Measurements from ENCODE around the gene UBE2V1. TPM values are rescaled to one million over a fixed set of nuclear protein-coding genes. Genes with fewer than 3 reads are reported as not detected.

UBE2V1 gene
- total and polyA plus RNA-seq, 2 of the 13 experiments (the other 11 are each of a cell fraction or from before 2014, with no cell fraction given) = 81.3 to 132 TPM

DNA sequence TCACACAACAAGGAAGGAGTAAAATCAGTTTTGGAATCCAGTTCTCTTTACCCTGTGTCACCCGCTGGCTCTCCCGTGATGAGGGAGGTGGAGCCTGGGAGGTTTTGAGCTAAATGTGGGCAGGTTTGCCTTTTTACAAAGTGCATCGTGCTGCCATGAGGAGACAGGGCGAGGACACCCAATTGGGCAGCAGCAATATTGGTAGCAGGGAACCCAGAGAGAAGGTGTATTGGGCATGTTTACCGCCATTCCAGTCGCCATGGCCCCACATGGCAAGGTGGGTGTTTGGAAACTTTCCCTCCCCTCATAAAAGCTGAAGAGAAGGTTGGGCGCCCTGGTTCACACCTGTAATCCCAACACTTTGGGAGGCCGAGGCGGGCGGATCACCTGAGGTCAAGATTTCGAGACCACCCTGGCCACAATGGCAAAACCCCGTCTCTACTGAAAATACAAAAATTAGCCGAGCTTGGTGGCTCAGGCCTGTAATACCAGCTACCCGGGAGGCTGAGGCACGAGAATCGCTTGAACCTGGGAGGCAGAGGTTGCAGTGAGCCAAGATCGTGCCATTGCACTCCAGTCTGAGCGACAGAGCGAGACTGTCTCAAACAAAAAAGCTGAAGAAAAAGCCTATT, 3.5 kb upstream of the UBE2V1 start (continued):
- TF ChIP-seq, protein P1, sequence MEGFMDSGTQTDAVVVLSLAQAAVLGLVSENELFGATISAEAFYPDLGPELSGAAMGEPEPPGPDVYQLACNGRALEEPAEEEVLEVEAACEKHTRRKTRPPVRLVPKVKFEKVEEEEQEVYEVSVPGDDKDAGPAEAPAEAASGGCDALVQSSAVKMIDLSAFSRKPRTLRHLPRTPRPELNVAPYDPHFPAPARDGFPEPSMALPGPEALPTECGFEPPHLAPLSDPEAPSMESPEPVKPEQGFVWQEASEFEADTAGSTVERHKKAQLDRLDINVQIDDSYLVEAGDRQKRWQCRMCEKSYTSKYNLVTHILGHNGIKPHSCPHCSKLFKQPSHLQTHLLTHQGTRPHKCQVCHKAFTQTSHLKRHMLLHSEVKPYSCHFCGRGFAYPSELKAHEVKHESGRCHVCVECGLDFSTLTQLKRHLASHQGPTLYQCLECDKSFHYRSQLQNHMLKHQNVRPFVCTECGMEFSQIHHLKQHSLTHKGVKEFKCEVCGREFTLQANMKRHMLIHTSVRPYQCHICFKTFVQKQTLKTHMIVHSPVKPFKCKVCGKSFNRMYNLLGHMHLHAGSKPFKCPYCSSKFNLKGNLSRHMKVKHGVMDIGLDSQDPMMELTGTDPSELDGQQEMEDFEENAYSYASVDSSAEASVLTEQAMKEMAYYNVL (CRISPR knock-in tag; IDR thresholded peaks at IDR 0.05; ENCODE audit: borderline replicate concordance) = no peak
- TF ChIP-seq SAFB2 (CRISPR knock-in tag; IDR thresholded peaks at IDR 0.05; ENCODE audit: borderline replicate concordance, low read depth) (no peak), ZNF737 (CRISPR knock-in tag; IDR thresholded peaks at IDR 0.05; ENCODE audit: borderline replicate concordance) (no peak), HDAC1 (CRISPR knock-in tag; IDR thresholded peaks at IDR 0.05) (no peak), RORA (CRISPR knock-in tag; IDR thresholded peaks at IDR 0.05) (no peak), ZNF180 (CRISPR knock-in tag; IDR thresholded peaks at IDR 0.05; ENCODE audit: borderline replicate concordance, low read depth) (peak; percentile 71; the same call in 1 of the 2 replicates), KDM5A (IDR thresholded peaks at IDR 0.05; ENCODE audit: borderline replicate concordance, low read length) (no peak), ZNF776 (CRISPR knock-in tag; IDR thresholded peaks at IDR 0.05) (peak; percentile 65; the same call in 1 of the 2 replicates), ZKSCAN5 (CRISPR knock-in tag; IDR thresholded peaks at IDR 0.05) (no peak), SRSF4 (IDR thresholded peaks at IDR 0.05; ENCODE audit: low read depth, low read length, poor library complexity, severe bottlenecking) (no peak), ZBTB42 (CRISPR knock-in tag; IDR thresholded peaks at IDR 0.05) (no peak; the same call in 1 of the 2 replicates)
- TF ChIP-seq, protein P2, sequence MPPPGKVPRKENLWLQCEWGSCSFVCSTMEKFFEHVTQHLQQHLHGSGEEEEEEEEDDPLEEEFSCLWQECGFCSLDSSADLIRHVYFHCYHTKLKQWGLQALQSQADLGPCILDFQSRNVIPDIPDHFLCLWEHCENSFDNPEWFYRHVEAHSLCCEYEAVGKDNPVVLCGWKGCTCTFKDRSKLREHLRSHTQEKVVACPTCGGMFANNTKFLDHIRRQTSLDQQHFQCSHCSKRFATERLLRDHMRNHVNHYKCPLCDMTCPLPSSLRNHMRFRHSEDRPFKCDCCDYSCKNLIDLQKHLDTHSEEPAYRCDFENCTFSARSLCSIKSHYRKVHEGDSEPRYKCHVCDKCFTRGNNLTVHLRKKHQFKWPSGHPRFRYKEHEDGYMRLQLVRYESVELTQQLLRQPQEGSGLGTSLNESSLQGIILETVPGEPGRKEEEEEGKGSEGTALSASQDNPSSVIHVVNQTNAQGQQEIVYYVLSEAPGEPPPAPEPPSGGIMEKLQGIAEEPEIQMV (CRISPR knock-in tag; IDR thresholded peaks at IDR 0.05; ENCODE audit: low read depth) = no peak
- TF ChIP-seq, protein P3, sequence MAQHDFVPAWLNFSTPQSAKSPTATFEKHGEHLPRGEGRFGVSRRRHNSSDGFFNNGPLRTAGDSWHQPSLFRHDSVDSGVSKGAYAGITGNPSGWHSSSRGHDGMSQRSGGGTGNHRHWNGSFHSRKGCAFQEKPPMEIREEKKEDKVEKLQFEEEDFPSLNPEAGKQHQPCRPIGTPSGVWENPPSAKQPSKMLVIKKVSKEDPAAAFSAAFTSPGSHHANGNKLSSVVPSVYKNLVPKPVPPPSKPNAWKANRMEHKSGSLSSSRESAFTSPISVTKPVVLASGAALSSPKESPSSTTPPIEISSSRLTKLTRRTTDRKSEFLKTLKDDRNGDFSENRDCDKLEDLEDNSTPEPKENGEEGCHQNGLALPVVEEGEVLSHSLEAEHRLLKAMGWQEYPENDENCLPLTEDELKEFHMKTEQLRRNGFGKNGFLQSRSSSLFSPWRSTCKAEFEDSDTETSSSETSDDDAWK (CRISPR knock-in tag; IDR thresholded peaks at IDR 0.05) = no peak
- TF ChIP-seq, protein P4, sequence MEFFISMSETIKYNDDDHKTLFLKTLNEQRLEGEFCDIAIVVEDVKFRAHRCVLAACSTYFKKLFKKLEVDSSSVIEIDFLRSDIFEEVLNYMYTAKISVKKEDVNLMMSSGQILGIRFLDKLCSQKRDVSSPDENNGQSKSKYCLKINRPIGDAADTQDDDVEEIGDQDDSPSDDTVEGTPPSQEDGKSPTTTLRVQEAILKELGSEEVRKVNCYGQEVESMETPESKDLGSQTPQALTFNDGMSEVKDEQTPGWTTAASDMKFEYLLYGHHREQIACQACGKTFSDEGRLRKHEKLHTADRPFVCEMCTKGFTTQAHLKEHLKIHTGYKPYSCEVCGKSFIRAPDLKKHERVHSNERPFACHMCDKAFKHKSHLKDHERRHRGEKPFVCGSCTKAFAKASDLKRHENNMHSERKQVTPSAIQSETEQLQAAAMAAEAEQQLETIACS (CRISPR knock-in tag; IDR thresholded peaks at IDR 0.05) = no peak
- TF ChIP-seq, protein P5, sequence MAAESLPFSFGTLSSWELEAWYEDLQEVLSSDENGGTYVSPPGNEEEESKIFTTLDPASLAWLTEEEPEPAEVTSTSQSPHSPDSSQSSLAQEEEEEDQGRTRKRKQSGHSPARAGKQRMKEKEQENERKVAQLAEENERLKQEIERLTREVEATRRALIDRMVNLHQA (CRISPR knock-in tag; IDR thresholded peaks at IDR 0.05) = no peak
- TF ChIP-seq, protein P6, sequence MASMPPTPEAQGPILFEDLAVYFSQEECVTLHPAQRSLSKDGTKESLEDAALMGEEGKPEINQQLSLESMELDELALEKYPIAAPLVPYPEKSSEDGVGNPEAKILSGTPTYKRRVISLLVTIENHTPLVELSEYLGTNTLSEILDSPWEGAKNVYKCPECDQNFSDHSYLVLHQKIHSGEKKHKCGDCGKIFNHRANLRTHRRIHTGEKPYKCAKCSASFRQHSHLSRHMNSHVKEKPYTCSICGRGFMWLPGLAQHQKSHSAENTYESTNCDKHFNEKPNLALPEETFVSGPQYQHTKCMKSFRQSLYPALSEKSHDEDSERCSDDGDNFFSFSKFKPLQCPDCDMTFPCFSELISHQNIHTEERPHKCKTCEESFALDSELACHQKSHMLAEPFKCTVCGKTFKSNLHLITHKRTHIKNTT (CRISPR knock-in tag; IDR thresholded peaks at IDR 0.05) = 0 out of 2 replicates have a peak, but pooled peaks have one; percentile 70
- TF ChIP-seq, protein P7, sequence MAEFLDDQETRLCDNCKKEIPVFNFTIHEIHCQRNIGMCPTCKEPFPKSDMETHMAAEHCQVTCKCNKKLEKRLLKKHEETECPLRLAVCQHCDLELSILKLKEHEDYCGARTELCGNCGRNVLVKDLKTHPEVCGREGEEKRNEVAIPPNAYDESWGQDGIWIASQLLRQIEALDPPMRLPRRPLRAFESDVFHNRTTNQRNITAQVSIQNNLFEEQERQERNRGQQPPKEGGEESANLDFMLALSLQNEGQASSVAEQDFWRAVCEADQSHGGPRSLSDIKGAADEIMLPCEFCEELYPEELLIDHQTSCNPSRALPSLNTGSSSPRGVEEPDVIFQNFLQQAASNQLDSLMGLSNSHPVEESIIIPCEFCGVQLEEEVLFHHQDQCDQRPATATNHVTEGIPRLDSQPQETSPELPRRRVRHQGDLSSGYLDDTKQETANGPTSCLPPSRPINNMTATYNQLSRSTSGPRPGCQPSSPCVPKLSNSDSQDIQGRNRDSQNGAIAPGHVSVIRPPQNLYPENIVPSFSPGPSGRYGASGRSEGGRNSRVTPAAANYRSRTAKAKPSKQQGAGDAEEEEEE (CRISPR knock-in tag; IDR thresholded peaks at IDR 0.05; ENCODE audit: borderline replicate concordance) = no peak
